Sigmoid colon (tissue), 4 donors: ENCODE data around the gene IL9.

Experiments
- CTCF ChIP-seq, 4 experiments: fragments of 450-650 bp in 3 of 4; fragments of 200-600 bp in 1 of 4; IDR thresholded peaks; one replicate each; pipeline ENCODE4 v1.5.1; 2016 to 2019; ENCODE audit warnings: antibody characterized with exemption in 4 of 4, mild to moderate bottlenecking in 3 of 4, moderate library complexity in 2 of 4
- EP300 ChIP-seq, 4 donors: sonication (generic); formaldehyde crosslinking; IDR thresholded peaks; one replicate each; pipeline ENCODE4 v1.6.1; 2017; ENCODE audit warnings: antibody characterized with exemption in 4 of 4

- TF ChIP-seq CTCF (IDR thresholded peaks at IDR 0.05) (no peak), EP300 (IDR thresholded peaks at IDR 0.05) (no peak)
Observed at GRCh38 chr5:135880801-135881200, 14.8 kb downstream of the IL9 start.
